HepG2 (cell line): ENCODE data around the gene PKDREJ. TPM values are rescaled to one million over a fixed set of nuclear protein-coding genes. Genes with fewer than 3 reads are reported as not detected.
A peak's percentile ranks its signal among the peaks of the same experiment; 100 is the strongest.

Source experiments
- E2F1 ChIP-seq: sonication (generic); formaldehyde crosslinking; IDR thresholded peaks from 2 replicates; pipeline ENCODE4 v1.5.0; 2020; ENCODE audit warnings: missing genetic modification reagents
- FOXK2 ChIP-seq: fragments of 450-650 bp; IDR thresholded peaks from 2 replicates; pipeline ENCODE4 v1.6.1; 2016
- MYNN ChIP-seq: sonication (generic); formaldehyde crosslinking; IDR thresholded peaks from 2 replicates; pipeline ENCODE4 v1.4.0; 2020; ENCODE audit warnings: mild to moderate bottlenecking, low read depth, missing genetic modification reagents
- PHF20 ChIP-seq: sonication (generic); formaldehyde crosslinking; IDR thresholded peaks from 2 replicates; pipeline ENCODE4 v1.5.0; 2020; ENCODE audit warnings: mild to moderate bottlenecking, missing genetic modification reagents
- PLRG1 ChIP-seq: fragments of 450-650 bp; conservative IDR thresholded peaks from 2 replicates; pipeline ENCODE4 v1.6.1; 2016
- RAD21 ChIP-seq: fragments of 450-650 bp; formaldehyde crosslinking; IDR thresholded peaks from 2 replicates; pipeline ENCODE4 v1.5.0; 2020; ENCODE audit warnings: mild to moderate bottlenecking
- REST ChIP-seq, 2 experiments: IDR thresholded peaks; 2 replicates each; pipeline ENCODE4 v1.6.1; 2011 to 2012; ENCODE audit warnings: low read length in 2 of 2, borderline replicate concordance in 1 of 2, low read depth in 1 of 2, mild to moderate bottlenecking in 1 of 2, moderate library complexity in 1 of 2
- RXRB ChIP-seq: IDR thresholded peaks from 2 replicates; pipeline ENCODE4 v1.6.1; 2016; ENCODE audit warnings: borderline replicate concordance, missing genetic modification reagents, missing compliant biosample characterization
- TIGD3 ChIP-seq: sonication (generic); formaldehyde crosslinking; IDR thresholded peaks from 2 replicates; pipeline ENCODE4 v1.5.1; 2020; ENCODE audit warnings: mild to moderate bottlenecking, missing genetic modification reagents, borderline replicate concordance
- TRIM22 ChIP-seq: fragments of 450-650 bp; IDR thresholded peaks from 2 replicates; pipeline ENCODE4 v1.6.1; 2017
- ZNF160 ChIP-seq: sonication (generic); formaldehyde crosslinking; IDR thresholded peaks from 2 replicates; pipeline ENCODE4 v1.8.0; 2022; ENCODE audit warnings: mild to moderate bottlenecking, inconsistent platforms, missing genetic modification reagents
- ZNF235 ChIP-seq: sonication (generic); formaldehyde crosslinking; IDR thresholded peaks from 2 replicates; pipeline ENCODE4 v1.8.1; 2023; ENCODE audit warnings: mild to moderate bottlenecking, missing genetic modification reagents, borderline replicate concordance
- ZNF350 ChIP-seq: sonication (generic); formaldehyde crosslinking; IDR thresholded peaks from 2 replicates; pipeline ENCODE4 v1.4.0; 2020; ENCODE audit warnings: mild to moderate bottlenecking, low read depth, missing genetic modification reagents, borderline replicate concordance
- ZNF687 ChIP-seq: sonication (generic); formaldehyde crosslinking; IDR thresholded peaks from 2 replicates; pipeline ENCODE4 v1.5.1; 2020; ENCODE audit warnings: mild to moderate bottlenecking, missing genetic modification reagents, moderate library complexity
- ZNF7 ChIP-seq: IDR thresholded peaks from 2 replicates; pipeline ENCODE4 v1.6.1; 2016; ENCODE audit warnings: missing biosample characterization, missing genetic modification reagents
- polyA plus RNA-seq, 8 experiments: library from polyadenylated mRNA; depleted of rRNA in 3 of 8; stranded (reverse) in 7 of 8; unstranded in 1 of 8; fragments of >200 nt; fragmentation: Illumina TruSeq in 4 of 8; extraction: Trizol in 4 of 8; gene quantifications; 2 replicates each; pipeline versions ENCODE4 v1.2.1 to v1.2.3, GENCODE V29; 2011 to 2016; ENCODE audit warnings: low read depth in 4 of 8, missing spikeins in 1 of 8, mixed read lengths in 1 of 8; ENCODE audit not compliant: insufficient read depth in 1 of 8
- total RNA-seq, 5 experiments: library from RNA; depleted of rRNA; stranded (reverse); fragments of >200 nt; fragmentation: Illumina TruSeq; extraction: Trizol; gene quantifications; 2 replicates each; pipeline ENCODE4 v1.2.3, GENCODE V29; 2016; ENCODE audit warnings: low read depth in 1 of 5

PKDREJ gene
- total and polyA plus RNA-seq, 2 of the 13 experiments (the other 11 are each of a cell fraction or from before 2014, with no cell fraction given) = not detected

GRCh38 chr22:46250035-46250782 lies 12.9 kb downstream of the PKDREJ start, which contains the start of gene CDPF1 (continued):
- TF ChIP-seq RAD21 (peak; percentile 21), MYNN (CRISPR knock-in tag) (no peak), FOXK2 (no peak), ZNF350 (no peak; the same call in 1 of the 2 replicates), ZNF160 (CRISPR knock-in tag) (peak; percentile 87), ZNF687 (CRISPR knock-in tag) (peak; percentile 98), RXRB (CRISPR knock-in tag) (peak; percentile 44; the same call in 1 of the 2 replicates), ZNF235 (CRISPR knock-in tag) (peak; percentile 90; the same call in 1 of the 2 replicates), PHF20 (CRISPR knock-in tag) (peak; percentile 79), REST (IDR thresholded peaks at IDR 0.05; ENCODE audit: borderline replicate concordance in 1 of 2, low read depth in 1 of 2, low read length in 2 of 2) (no peak), TIGD3 (CRISPR knock-in tag) (no peak; the same call in 1 of the 2 replicates), E2F1 (CRISPR knock-in tag) (peak; percentile 85), ZNF7 (CRISPR knock-in tag) (no peak), TRIM22 (no peak), PLRG1 (no peak)
